A549 (cell line): ENCODE results near the gene SYCE1.

Experiments
- CEBPB ChIP-seq, 2 experiments: fragments of >200 bp in 1 of 2; sonication (Bioruptor Twin) in 1 of 2; formaldehyde crosslinking in 1 of 2; IDR thresholded peaks; 2 replicates each; pipeline ENCODE4 v1.6.1; 2012 to 2016
- CTCF ChIP-seq: fragments of >200 bp; sonication (Bioruptor Twin); formaldehyde crosslinking; IDR thresholded peaks from 3 replicates; pipeline ENCODE4 v1.5.1; 2016
- ELK1 ChIP-seq: fragments of 150-350 bp; IDR thresholded peaks from 2 replicates; pipeline ENCODE4 v1.6.1; 2014; ENCODE audit warnings: low read depth, mild to moderate bottlenecking, low read length
- JUNB ChIP-seq: fragments of >200 bp; sonication (Bioruptor Twin); formaldehyde crosslinking; IDR thresholded peaks from 2 replicates; pipeline ENCODE4 v1.6.1; 2016
- MAX ChIP-seq: IDR thresholded peaks from 2 replicates; pipeline ENCODE4 v1.6.1; 2012
- PHF8 ChIP-seq: fragments of 200-600 bp; sonication (generic); IDR thresholded peaks from 2 replicates; pipeline ENCODE4 v1.6.1; 2016; ENCODE audit warnings: low read depth, mild to moderate bottlenecking, antibody characterized with exemption, moderate library complexity, borderline replicate concordance
- RNF2 ChIP-seq: fragments of 200-600 bp; sonication (generic); IDR thresholded peaks from 2 replicates; pipeline ENCODE4 v1.6.1; 2016; ENCODE audit warnings: low read depth, mild to moderate bottlenecking, antibody characterized with exemption, moderate library complexity, borderline replicate concordance
- SREBF2 ChIP-seq: fragments of 450-650 bp; IDR thresholded peaks from 2 replicates; pipeline ENCODE4 v1.6.1; 2014; ENCODE audit warnings: mild to moderate bottlenecking, moderate library complexity

GRCh38 chr10:133611079-133611478 is 45.7 kb upstream of the SYCE1 start:
- TF ChIP-seq CTCF: no peak
- no peak for TF ChIP-seq PHF8
- no peak for TF ChIP-seq SREBF2
- TF ChIP-seq MAX: no peak
- no peak for TF ChIP-seq JUNB
- no peak for TF ChIP-seq CEBPB (IDR thresholded peaks at IDR 0.05)
- TF ChIP-seq ELK1: no peak
- no peak for TF ChIP-seq RNF2
